CMK (cell line): ENCODE results near the gene KRTAP4-9.
"Not testable (repeated sequence)": the region's sequence is repeated elsewhere in the genome, so short reads cannot be mapped to it uniquely, and the experiment has no call there.

Experiments used
- DNase-seq: peaks from one replicate; pipeline ENCODE4 v3.0.0-alpha.2; 2010; ENCODE audit warnings: low read depth

KRTAP4-9 gene

GRCh38 chr17:41131979-41132378 lies 26.8 kb downstream of the KRTAP4-9 start:
- DNase-seq: no peak

- no peak for DNase-seq
Measured at GRCh38 chr17:41133880-41134735, 28.9 kb downstream of the KRTAP4-9 start.

GRCh38 chr17:41139865-41140264 lies 34.7 kb downstream of the KRTAP4-9 start:
- DNase-seq: not testable (repeated sequence)

- no peak for DNase-seq
Measured at GRCh38 chr17:41140360-41141131, 35.4 kb downstream of the KRTAP4-9 start, which contains the start of gene KRTAP4-6. Gene KRTAP4-6, minus strand, starts transcription at chr17:41140544. Its CDS starts 57 bp downstream, at chr17:41140487.

GRCh38 chr17:41141361-41141760 lies 36.2 kb downstream of the KRTAP4-9 start:
- no peak for DNase-seq

- no peak for DNase-seq
Measured at GRCh38 chr17:41144846-41145245, 39.7 kb downstream of the KRTAP4-9 start.

GRCh38 chr17:41145261-41145660 lies 40.1 kb downstream of the KRTAP4-9 start:
- DNase-seq: no peak

- no peak for DNase-seq
Measured at GRCh38 chr17:41147531-41148204, 42.5 kb downstream of the KRTAP4-9 start.

- not testable (repeated sequence) for DNase-seq
Measured at GRCh38 chr17:41148971-41149651, 43.9 kb downstream of the KRTAP4-9 start.

GRCh38 chr17:41149652-41149985 lies 44.4 kb downstream of the KRTAP4-9 start, which contains the start of gene KRTAP4-5:
Gene KRTAP4-5, minus strand, starts transcription at chr17:41149825. Its CDS starts 58 bp downstream, at chr17:41149767.
- DNase-seq: no peak

GRCh38 chr17:41150026-41150425 lies 44.8 kb downstream of the KRTAP4-9 start:
- DNase-seq: no peak

- no peak for DNase-seq
Measured at GRCh38 chr17:41151525-41151924, 46.3 kb downstream of the KRTAP4-9 start.

GRCh38 chr17:41153856-41154255 lies 48.7 kb downstream of the KRTAP4-9 start:
- DNase-seq: peak; percentile 30
